PC-3 (cell line): Measurements from ENCODE around the gene GRID2IP.

Experiments used
- EZH2 ChIP-seq: fragments of 300-600 bp; sonication (generic); IDR thresholded peaks from one replicate; pipeline ENCODE4 v1.6.1; 2017; ENCODE audit warnings: antibody characterized with exemption, mild to moderate bottlenecking, low read length; ENCODE audit not compliant: unreplicated experiment
- EZH2phosphoT487 ChIP-seq: fragments of 300-600 bp; sonication (generic); IDR thresholded peaks from 2 replicates; pipeline ENCODE4 v1.6.1; 2018; ENCODE audit warnings: mild to moderate bottlenecking, antibody characterized with exemption, low read length, borderline replicate concordance
- TF ChIP-seq, protein P1 (sequence below): fragments of 300-600 bp; sonication (generic); conservative IDR thresholded peaks from 2 replicates; pipeline ENCODE4 v1.5.1; 2017; ENCODE audit warnings: antibody characterized with exemption, low read depth, mild to moderate bottlenecking, low read length

DNA sequence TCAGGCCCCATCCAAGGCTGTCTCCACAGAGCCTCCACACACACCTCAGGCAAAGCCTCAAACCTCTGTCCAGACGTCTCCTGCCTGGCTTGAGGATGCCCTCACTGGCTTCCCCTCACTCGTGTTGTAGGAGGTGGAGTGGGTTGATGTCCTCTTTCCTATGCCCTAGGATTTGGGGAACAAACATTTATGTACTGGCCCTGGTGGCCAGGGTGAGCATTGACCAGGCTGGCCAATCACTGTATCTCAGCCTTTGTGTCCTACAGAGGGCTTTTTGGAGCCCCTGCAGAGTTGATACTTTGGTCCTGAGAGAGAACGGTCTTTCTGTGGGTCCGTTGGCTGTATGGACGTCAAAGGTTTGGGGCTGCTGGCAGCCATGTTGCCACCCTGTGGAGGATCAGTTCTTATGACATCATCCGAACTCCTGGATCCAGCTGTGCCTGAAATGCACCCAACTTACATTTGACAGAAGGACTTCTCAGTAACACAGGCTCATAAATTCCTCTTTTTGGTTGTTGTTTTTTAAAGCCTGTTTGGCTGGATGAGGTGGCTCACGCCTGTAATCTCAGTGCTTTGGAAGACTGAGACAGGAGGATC is 2.3 kb upstream of the GRID2IP start:
- TF ChIP-seq, protein P1, sequence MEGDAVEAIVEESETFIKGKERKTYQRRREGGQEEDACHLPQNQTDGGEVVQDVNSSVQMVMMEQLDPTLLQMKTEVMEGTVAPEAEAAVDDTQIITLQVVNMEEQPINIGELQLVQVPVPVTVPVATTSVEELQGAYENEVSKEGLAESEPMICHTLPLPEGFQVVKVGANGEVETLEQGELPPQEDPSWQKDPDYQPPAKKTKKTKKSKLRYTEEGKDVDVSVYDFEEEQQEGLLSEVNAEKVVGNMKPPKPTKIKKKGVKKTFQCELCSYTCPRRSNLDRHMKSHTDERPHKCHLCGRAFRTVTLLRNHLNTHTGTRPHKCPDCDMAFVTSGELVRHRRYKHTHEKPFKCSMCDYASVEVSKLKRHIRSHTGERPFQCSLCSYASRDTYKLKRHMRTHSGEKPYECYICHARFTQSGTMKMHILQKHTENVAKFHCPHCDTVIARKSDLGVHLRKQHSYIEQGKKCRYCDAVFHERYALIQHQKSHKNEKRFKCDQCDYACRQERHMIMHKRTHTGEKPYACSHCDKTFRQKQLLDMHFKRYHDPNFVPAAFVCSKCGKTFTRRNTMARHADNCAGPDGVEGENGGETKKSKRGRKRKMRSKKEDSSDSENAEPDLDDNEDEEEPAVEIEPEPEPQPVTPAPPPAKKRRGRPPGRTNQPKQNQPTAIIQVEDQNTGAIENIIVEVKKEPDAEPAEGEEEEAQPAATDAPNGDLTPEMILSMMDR = no peak
- TF ChIP-seq EZH2phosphoT487 = no peak
- TF ChIP-seq EZH2 = no peak
